Activated naive CD4-positive, alpha-beta T cell treated with anti-CD3 and anti-CD28 coated beads, Interleukin-2, amount 50 U/mL, for 16 hours (primary cell): ENCODE measurements around the gene PPP4R2.
"Not testable (repeated sequence)": the region's sequence is repeated elsewhere in the genome, so short reads cannot be mapped to it uniquely, and the experiment has no call there.

Experiments used
- DNase-seq: peaks from one replicate; pipeline ENCODE4 v3.0.0-alpha.2; 2020

The PPP4R2 gene

GRCh38 chr3:73026111-73026759 lies 29.6 kb downstream of the PPP4R2 start:
- no peak for DNase-seq

GRCh38 chr3:73026760-73027113 lies 30.1 kb downstream of the PPP4R2 start:
- no peak for DNase-seq

- DNase-seq = no peak
Observed at GRCh38 chr3:73028803-73029202, 32.2 kb downstream of the PPP4R2 start.

GRCh38 chr3:73029321-73029796 lies 32.7 kb downstream of the PPP4R2 start:
- no peak for DNase-seq

DNA sequence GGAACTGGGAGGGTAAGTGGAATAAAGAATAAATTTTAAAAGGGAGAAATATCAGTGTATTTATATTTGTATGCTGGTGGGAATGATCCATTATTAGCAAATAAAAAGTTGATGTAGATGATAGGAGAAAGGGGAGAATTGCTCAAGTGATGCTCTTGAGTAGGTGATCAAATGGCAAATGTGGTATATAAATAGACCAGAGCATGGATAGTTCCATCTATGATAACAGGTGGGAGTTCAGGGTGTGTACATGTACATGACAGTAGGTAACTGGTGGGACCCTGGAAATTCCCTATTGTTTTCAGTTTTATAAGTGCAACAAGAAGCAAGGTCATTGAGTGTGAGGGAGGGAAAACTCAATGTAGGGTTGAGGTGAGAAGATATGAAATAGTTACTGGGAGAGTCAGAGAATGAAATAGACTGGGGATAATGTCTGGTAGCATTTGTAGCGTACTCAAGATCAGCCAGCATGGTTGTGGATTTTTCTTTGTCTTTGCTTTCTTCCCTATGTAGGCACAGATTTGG lies 33.5 kb downstream of the PPP4R2 start:
- DNase-seq = no peak

DNA sequence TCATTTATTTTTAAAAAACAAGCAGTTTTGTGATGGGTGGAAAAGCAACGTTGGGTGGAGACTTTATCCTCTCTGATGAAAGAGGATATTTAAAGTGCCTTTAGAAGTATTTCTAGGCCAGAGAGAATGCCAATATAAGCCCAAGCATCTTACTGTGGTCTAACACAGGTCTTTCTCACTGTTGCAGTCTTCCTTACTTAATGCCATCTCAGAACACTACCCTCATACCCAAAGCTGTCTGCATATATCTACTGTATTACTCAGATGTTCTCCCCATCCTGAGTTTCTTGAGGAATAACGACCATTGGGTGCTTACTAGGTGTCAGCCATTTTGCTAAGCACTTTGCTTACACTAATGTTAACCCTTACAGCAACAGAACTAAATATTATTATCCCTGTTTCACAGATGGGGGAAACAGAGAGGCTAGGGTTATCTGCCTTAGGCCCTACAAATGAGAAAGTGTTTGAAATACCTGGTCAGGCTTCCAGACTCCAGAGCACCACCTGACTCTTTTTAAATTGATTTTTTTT lies 35.0 kb downstream of the PPP4R2 start:
- DNase-seq = no peak

GRCh38 chr3:73036694-73037591 lies 40.3 kb downstream of the PPP4R2 start:
- no peak for DNase-seq

DNA sequence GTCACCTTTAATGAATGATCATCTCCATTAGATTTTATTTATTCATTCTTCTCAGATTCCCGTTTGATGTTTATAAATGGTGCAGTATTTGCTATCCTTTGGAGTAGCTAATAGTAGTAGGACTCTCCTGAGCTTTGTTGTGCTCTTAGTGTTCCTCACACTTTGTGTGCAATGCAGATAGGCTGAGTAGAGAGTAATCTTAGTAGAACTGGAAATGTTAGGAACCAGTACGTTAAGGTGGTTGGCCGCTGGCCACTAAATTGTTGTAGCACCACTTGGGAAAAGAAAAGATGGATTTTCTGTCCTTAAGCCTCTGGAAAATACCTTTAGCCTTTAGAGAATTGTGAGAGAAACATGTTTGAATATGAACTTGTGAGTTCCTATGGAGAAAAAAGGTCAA lies 44.9 kb downstream of the PPP4R2 start:
- no peak for DNase-seq

DNA sequence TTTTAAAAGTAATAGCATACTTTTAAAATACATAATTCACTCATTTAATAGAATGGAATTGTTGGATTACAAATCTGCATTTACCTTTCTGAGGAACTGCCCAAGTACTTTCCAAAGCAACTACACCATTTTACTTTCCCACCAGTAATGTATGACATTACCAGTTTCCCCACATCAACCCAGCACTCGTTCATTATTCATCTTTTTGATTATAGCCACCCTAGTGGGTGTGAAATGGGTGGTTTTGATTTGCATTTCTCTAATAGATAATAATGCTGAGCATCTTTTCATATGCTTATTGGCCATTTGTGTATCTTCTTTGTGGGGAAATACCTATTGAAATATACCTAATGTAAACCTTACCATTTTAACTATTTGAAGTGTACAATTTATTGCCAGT lies 46.8 kb downstream of the PPP4R2 start:
- DNase-seq = no peak

DNA sequence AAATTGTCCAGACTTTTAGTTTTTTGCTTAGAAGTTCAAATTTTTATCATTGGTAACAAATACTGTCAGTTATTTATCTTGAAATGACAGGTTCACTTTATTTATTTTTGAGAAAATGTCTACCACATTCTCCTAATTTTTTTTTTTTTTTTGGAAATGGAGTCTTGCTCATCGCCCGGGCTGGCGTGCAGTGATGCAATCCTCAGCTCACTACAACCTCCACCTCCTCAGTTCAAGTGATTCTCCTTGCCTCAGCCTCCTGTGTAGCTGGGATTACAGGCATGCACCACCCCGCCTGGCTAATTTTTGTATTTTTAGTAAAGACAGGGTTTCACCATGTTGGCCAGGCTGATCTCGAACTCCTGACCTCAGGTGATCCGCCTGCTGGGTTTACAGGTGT lies 48.8 kb downstream of the PPP4R2 start:
- no peak for DNase-seq

DNA sequence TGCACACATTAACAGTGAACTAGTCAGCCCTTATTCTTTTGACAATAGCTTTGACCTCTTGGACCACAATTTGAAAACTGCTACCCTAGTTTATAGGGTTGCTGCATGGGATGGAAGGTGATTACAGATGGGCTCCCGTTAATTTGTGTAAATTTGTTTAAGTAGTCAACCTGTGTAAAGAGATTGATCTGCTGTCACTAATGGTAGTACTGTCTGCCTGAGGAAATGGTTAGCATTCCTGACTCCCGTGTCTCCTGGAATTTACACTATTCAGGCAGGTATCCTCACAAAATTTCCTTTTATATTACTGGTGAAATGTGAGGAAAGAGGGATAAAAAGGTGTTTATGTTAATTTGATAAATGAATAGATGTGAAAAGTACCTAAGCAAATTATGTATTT lies 49.6 kb downstream of the PPP4R2 start:
- DNase-seq = no peak

- no peak for DNase-seq
Observed at GRCh38 chr3:73049319-73049718, 52.7 kb downstream of the PPP4R2 start.

DNA sequence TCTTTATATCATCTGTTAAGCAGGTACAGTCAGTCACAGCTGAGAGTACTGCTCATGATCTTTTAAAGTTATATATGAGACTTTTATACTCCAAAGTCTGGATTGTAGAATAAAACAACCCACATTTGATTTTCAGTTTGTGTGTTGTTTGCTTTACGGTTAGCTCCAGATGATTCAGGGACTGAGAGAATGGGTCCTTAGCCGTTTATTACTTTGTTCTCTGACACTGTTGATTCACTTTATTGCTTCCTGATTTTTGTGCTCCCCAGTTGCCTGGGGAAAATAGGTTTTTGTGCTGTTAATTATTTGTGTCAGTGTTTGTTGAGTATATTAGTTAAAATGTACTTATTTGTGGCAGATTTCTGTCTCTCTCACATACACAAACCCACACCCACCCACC lies 56.2 kb downstream of the PPP4R2 start:
- no peak for DNase-seq

GRCh38 chr3:73055583-73055982 lies 59.0 kb downstream of the PPP4R2 start:
- DNase-seq = no peak

- DNase-seq = no peak
Observed at GRCh38 chr3:73056014-73056844, 59.6 kb downstream of the PPP4R2 start.

DNA sequence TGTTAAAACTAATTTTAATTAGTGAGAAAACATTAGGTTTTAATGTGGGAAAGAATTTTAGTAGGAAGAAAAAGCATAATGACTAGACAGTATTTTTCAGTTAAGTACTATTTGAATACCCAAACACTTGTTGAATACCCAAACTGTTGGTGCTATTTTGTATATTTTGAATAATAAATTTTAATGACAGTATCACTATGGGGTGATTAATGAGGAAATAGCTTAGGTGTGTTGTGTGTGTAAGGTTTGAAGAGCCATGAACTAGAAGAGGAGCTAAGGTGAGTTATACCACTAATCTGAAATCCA lies 60.2 kb downstream of the PPP4R2 start:
- no peak for DNase-seq

DNA sequence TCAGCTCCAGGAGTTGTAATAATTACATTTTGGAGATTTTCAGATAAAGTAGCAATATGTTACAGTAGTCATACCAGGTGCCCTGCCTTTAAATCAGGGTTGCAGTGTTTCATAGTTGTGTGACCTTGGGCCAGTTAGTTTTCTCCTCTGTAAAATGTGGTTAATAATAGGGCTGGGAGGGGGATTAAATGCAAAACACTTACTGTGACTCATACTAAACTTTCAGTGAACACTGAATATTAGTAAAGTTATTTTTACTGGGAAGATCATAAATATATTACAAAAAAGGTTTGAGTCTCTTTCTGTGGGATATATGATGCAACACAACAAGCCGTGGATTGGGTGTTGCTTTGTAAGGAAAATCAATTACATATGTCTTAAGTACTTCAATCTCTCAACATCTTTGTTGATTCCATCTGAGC lies 63.7 kb downstream of the PPP4R2 start:
- no peak for DNase-seq

- DNase-seq = no peak
Observed at GRCh38 chr3:73061416-73061815, 64.8 kb downstream of the PPP4R2 start, which contains the start of gene EBLN2. TSS of gene EBLN2 (plus strand) at chr3:73061659. CDS start at chr3:73062082, 423 bp downstream.

GRCh38 chr3:73066243-73066642 lies 69.6 kb downstream of the PPP4R2 start:
- not testable (repeated sequence) for DNase-seq

GRCh38 chr3:73068419-73068818 lies 71.8 kb downstream of the PPP4R2 start:
- no peak for DNase-seq

- no peak for DNase-seq
Observed at GRCh38 chr3:73069187-73069586, 72.6 kb downstream of the PPP4R2 start.

GRCh38 chr3:73069775-73070444 lies 73.3 kb downstream of the PPP4R2 start:
- DNase-seq = no peak
